IMR-90 (cell line): ENCODE measurements around the gene ADAMTSL2.

Experiments
- CTCF ChIP-seq: conservative IDR thresholded peaks from 2 replicates; pipeline ENCODE4 v1.5.1; 2012; ENCODE audit warnings: mild to moderate bottlenecking, low read depth, low read length, improper control_type of control experiment
- MAFK ChIP-seq: IDR thresholded peaks from 2 replicates; pipeline ENCODE4 v1.6.1; 2012; ENCODE audit warnings: low read depth, low read length, improper control_type of control experiment
- POLR2A ChIP-seq: IDR thresholded peaks from 2 replicates; pipeline ENCODE4 v1.6.1; 2012; ENCODE audit warnings: mild to moderate bottlenecking, low read depth, low read length
- RFX5 ChIP-seq: IDR thresholded peaks from 2 replicates; pipeline ENCODE4 v1.8.0; 2012; ENCODE audit warnings: low read depth, mild to moderate bottlenecking, low read length, moderate library complexity

GRCh38 chr9:133591985-133592384 is 57.5 kb downstream of the ADAMTSL2 start:
- TF ChIP-seq CTCF: no peak
- no peak for TF ChIP-seq POLR2A
- no peak for TF ChIP-seq MAFK
- TF ChIP-seq RFX5: no peak
